Ureter (tissue), 1 donor: ENCODE data around the gene TMTC2. TPM values are rescaled to one million over a fixed set of nuclear protein-coding genes. Genes with fewer than 3 reads are reported as not detected.
"Not testable (repeated sequence)": the region's sequence is repeated elsewhere in the genome, so short reads cannot be mapped to it uniquely, and the experiment has no call there.

ENCODE experiments used
- DNase-seq: peaks from one replicate; pipeline ENCODE4 v3.0.0-alpha.2; 2020; ENCODE audit warnings: low spot score
- total RNA-seq: library from RNA; stranded (reverse); gene quantifications from one replicate; pipeline ENCODE4 v1.2.4, GENCODE V29; 2023
- donor health status: DM: yes; HTN: yes; CAD: no.

Gene TMTC2
- total RNA-seq, 1 donor from 2014 or later, result 41.3 TPM

- no peak for DNase-seq
These were observed 103.0 kb downstream of the TMTC2 start for GRCh38 chr12:82789674-82790073.

- no peak for DNase-seq
These were observed 107.1 kb downstream of the TMTC2 start for GRCh38 chr12:82793751-82794281.

- DNase-seq, result no peak
These were observed 110.8 kb downstream of the TMTC2 start for GRCh38 chr12:82797480-82797879.

GRCh38 chr12:82800185-82800584, 113.5 kb downstream of the TMTC2 start:
- DNase-seq, result no peak

GRCh38 chr12:82801951-82802610, 115.4 kb downstream of the TMTC2 start:
- no peak for DNase-seq

- no peak for DNase-seq
These were observed 116.5 kb downstream of the TMTC2 start for GRCh38 chr12:82803201-82803600.

- DNase-seq, result no peak
These were observed 117.9 kb downstream of the TMTC2 start for GRCh38 chr12:82804601-82805000.

GRCh38 chr12:82805004-82805403, 118.3 kb downstream of the TMTC2 start:
- not testable (repeated sequence) for DNase-seq

GRCh38 chr12:82805812-82806497, 119.2 kb downstream of the TMTC2 start:
- DNase-seq, result no peak

GRCh38 chr12:82807132-82807737, 120.5 kb downstream of the TMTC2 start:
- no peak for DNase-seq

- no peak for DNase-seq
These were observed 123.9 kb downstream of the TMTC2 start for GRCh38 chr12:82810568-82810967.

- no peak for DNase-seq
These were observed 130.7 kb downstream of the TMTC2 start for GRCh38 chr12:82817368-82817767.

- DNase-seq, result no peak
These were observed 131.7 kb downstream of the TMTC2 start for GRCh38 chr12:82818271-82819035.

- DNase-seq, result no peak
These were observed 139.8 kb downstream of the TMTC2 start for GRCh38 chr12:82826505-82826904.

- no peak for DNase-seq
These were observed 145.4 kb downstream of the TMTC2 start for GRCh38 chr12:82832096-82832495.

GRCh38 chr12:82832981-82833380, 146.3 kb downstream of the TMTC2 start:
- DNase-seq, result no peak

GRCh38 chr12:82833481-82833880, 146.8 kb downstream of the TMTC2 start:
- DNase-seq, result no peak

- no peak for DNase-seq
These were observed 148.5 kb downstream of the TMTC2 start for GRCh38 chr12:82835217-82835616.

- no peak for DNase-seq
These were observed 151.4 kb downstream of the TMTC2 start for GRCh38 chr12:82838131-82838551.

GRCh38 chr12:82838827-82839226, 152.1 kb downstream of the TMTC2 start:
- no peak for DNase-seq

- DNase-seq, result no peak
These were observed 153.1 kb downstream of the TMTC2 start for GRCh38 chr12:82839796-82840195.

GRCh38 chr12:82841487-82841904, 154.8 kb downstream of the TMTC2 start:
- DNase-seq, result no peak
